ENCODE measurements around the gene HSP90AB1.

Gene HSP90AB1

GRCh38 chr6:44251576-44252524, 4.9 kb downstream of the HSP90AB1 start:
- TF ChIP-seq CTCF (conservative IDR thresholded peaks at IDR 0.05; ENCODE audit: low read depth, low read length) = no peak
- no peak overlapping the region for H3K4me3 ChIP-seq (ENCODE audit: low read length)
- no peak for DNase-seq (ENCODE audit: low read depth)

GRCh38 chr6:44253307-44254101, 6.6 kb downstream of the HSP90AB1 start:
- peak; percentile 62 for TF ChIP-seq CTCF (conservative IDR thresholded peaks at IDR 0.05; ENCODE audit: low read depth, low read length)
- no peak overlapping the region for H3K4me3 ChIP-seq (ENCODE audit: low read length)
- no peak for DNase-seq (ENCODE audit: low read depth)

- no peak for DNase-seq (ENCODE audit: low read depth)
- TF ChIP-seq CTCF (conservative IDR thresholded peaks at IDR 0.05; ENCODE audit: low read depth, low read length) = no peak
- no peak overlapping the region for H3K4me3 ChIP-seq (ENCODE audit: low read length)
Measured at GRCh38 chr6:44254191-44255104, 7.5 kb downstream of the HSP90AB1 start.

- no peak for TF ChIP-seq CTCF (conservative IDR thresholded peaks at IDR 0.05; ENCODE audit: low read depth, low read length)
- H3K4me3 ChIP-seq (ENCODE audit: low read length) = no peak overlapping the region
- DNase-seq (ENCODE audit: low read depth) = no peak
Measured at GRCh38 chr6:44255105-44255808, 8.4 kb downstream of the HSP90AB1 start.

GRCh38 chr6:44255871-44256774, 9.2 kb downstream of the HSP90AB1 start:
- H3K4me3 ChIP-seq (ENCODE audit: low read length) = peak overlapping the region; percentile 83
- TF ChIP-seq CTCF (conservative IDR thresholded peaks at IDR 0.05; ENCODE audit: low read depth, low read length) = peak; percentile 2
- no peak for DNase-seq (ENCODE audit: low read depth)

All from retinal pigment epithelial cell (primary cell).